Cardiac ventricle fibroblast (primary cell): ENCODE measurements around the gene MS4A12. TPM values are rescaled to one million over a fixed set of nuclear protein-coding genes. Genes with fewer than 3 reads are reported as not detected.

Experiments
- total RNA-seq: library from RNA; depleted of rRNA; stranded (reverse); fragments of >200 nt; gene quantifications from 2 replicates; pipeline ENCODE4 v1.2.3, GENCODE V29; 2015

MS4A12 gene, protein sequence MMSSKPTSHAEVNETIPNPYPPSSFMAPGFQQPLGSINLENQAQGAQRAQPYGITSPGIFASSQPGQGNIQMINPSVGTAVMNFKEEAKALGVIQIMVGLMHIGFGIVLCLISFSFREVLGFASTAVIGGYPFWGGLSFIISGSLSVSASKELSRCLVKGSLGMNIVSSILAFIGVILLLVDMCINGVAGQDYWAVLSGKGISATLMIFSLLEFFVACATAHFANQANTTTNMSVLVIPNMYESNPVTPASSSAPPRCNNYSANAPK
- not detected in 2 replicates for total RNA-seq

DNA sequence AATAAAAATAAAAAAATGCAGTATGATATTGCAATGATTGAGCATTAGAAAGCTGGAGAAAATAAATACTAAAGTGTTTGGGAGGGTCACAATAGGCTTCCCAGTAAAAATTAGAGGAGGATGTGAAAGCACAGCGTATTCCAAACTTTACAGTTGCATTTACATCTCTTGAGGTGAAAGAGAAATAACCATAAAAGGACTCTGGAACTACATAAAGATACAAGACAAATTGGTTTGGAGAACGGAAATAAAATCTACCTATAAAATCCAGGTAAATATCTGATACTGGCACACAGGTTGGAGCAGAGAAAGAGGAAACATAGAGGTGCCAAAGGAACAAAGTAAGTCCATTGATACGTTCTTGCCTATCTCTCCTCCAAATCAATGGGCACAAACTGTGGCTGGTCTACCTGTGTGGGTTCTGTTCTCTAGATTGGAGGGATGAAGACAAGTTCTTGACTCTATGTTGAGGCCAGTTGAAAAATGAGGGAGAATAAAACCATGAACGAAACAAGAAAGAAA is at the start of gene MS4A12:
Gene MS4A12, plus strand, starts transcription at position 291 of the 522 bp plus-strand sequence. CDS start 4,541 bp downstream, outside the sequence.

DNA sequence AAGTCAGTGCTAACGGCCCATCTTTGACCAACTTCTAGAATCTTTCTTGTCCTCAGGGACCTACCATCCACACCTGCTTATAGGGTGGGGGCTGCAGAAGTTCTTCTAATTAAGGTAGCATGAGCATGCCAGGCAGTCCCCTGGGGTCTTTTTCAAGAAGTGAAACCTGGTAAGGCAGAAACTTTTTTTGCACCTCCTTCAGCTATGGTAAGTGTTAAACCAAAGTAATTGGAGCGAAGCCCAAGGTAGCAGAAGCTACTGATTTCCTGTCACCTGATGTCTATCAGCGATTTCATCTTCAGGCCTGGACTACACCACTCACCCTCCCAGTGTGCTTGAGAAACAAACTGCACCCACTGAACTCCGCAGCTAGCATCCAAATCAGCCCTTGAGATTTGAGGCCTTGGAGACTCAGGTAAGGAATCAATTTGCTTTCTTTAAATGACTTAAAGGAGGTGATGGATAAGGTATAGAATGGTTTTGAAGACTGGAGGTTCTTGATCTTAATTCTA is 37.0 kb upstream of the MS4A12 start, which contains the start of gene MS4A1:
Gene MS4A1, plus strand, starts transcription at position 317 of the 512 bp plus-strand sequence. CDS start 6,528 bp downstream, outside the sequence.

DNA sequence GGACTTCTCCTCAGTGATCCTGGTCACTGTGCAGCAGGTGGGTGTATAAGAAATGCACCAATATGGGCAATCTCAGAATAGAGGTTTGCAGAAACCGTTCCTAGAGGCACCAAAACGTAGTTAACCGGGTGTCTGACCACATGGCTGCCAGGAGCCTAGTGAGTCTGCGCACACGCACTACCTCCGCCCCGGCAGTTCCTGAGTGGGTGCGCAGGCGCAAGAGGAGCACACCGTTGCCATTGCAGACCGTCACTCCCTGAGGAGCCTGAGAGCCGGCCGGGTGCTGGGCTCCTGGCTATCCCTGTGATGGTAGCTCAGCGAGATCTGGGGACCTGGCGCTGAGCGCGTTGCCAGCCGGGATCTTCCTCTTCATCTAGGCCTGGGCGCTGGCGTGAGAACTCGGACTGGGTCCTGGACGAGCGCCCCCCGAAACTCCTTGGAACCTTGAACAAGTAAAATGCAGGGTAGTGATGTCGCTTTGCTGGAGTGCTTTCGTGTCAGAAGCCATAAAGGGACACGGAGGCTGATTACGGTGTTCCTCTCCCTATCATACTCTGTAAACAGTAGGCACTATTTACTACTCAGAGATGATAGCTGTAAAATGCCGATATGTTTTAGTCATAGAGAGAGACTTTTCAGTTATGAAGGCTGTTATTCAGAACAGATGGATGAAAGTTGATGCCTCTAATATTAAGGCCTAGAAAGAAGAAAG is 22.7 kb downstream of the MS4A12 start, which contains the start of gene MS4A13:
Gene MS4A13, plus strand, starts transcription at position 249 of the 712 bp plus-strand sequence. CDS start 2,692 bp downstream, outside the sequence.

Other genes with a start within 250 kb of the MS4A12 start
- not detected in 2 replicates for gene MS4A4E, start 249.6 kb upstream of the MS4A12 start, total RNA-seq
- gene MS4A4A, start 212.1 kb upstream of the MS4A12 start, total RNA-seq: not detected in 2 replicates
- not detected in 2 replicates for gene MS4A6E, start 165.5 kb upstream of the MS4A12 start, total RNA-seq
- not detected in 2 replicates for gene MS4A7, start 114.2 kb upstream of the MS4A12 start, total RNA-seq
- gene MS4A14, start 96.3 kb upstream of the MS4A12 start, total RNA-seq: not detected in 2 replicates
- gene MS4A5, start 63.2 kb upstream of the MS4A12 start, total RNA-seq: not detected in 2 replicates
- not detected in 2 replicates for gene MS4A1, start 36.9 kb upstream of the MS4A12 start, total RNA-seq
- gene MS4A13, start 22.6 kb downstream of the MS4A12 start, total RNA-seq: not detected in 2 replicates
- not detected in 2 replicates for gene MS4A8, start 206.8 kb downstream of the MS4A12 start, total RNA-seq
- not detected in 2 replicates for gene MS4A18, start 231.9 kb downstream of the MS4A12 start, total RNA-seq